Prostate gland (tissue), 2 donors: ENCODE measurements around the gene PDZRN3. TPM values are rescaled to one million over a fixed set of nuclear protein-coding genes. Genes with fewer than 3 reads are reported as not detected.

ENCODE experiments used
- DNase-seq: peaks from one replicate; pipeline ENCODE4 v3.0.0-alpha.2; 2019; ENCODE audit warnings: low spot score
- H3K27ac ChIP-seq, 2 donors: fragments of 200-600 bp; sonication (generic); 2 replicates each; pipeline ENCODE4 v1.5.1; 2017 to 2019
- H3K27me3 ChIP-seq: fragments of 200-600 bp; sonication (generic); replicated peaks from 2 replicates; pipeline ENCODE4 v1.5.1; 2019; ENCODE audit not compliant: insufficient read depth
- H3K36me3 ChIP-seq, 2 donors: fragments of 200-600 bp; sonication (generic); 1 replicate in 1 of 2; 2 replicates in 1 of 2; pipeline versions ENCODE4 v1.5.1 to v1.8.1; 2017 to 2019
- H3K4me1 ChIP-seq: fragments of 200-600 bp; sonication (generic); replicated peaks from 2 replicates; pipeline ENCODE4 v1.5.1; 2019
- H3K4me3 ChIP-seq, 2 donors: fragments of 200-600 bp; sonication (generic); 2 replicates each; pipeline ENCODE4 v1.5.1; 2017 to 2019
- H3K9me3 ChIP-seq: fragments of 200-600 bp; sonication (generic); 2 replicates; pipeline ENCODE4 v1.5.1; 2017
- POLR2A ChIP-seq: fragments of 450-650 bp; IDR thresholded peaks from one replicate; pipeline ENCODE4 v1.6.1; 2016; ENCODE audit warnings: antibody characterized with exemption, mild to moderate bottlenecking
- POLR2AphosphoS5 ChIP-seq: sonication (generic); formaldehyde crosslinking; IDR thresholded peaks from one replicate; pipeline ENCODE4 v1.6.1; 2017; ENCODE audit warnings: antibody characterized with exemption
- WGBS: methylation state at CpG from one replicate; pipeline ENCODE4 v1.1.5; 2018; 5-methylcytosine and 5-hydroxymethylcytosine counted together
- intact Hi-C: fragments of 100-400 bp; cut with DNase I; formaldehyde crosslinking; loops from one replicate; pipeline ENCODE4 v1.14.2; 2022
- total RNA-seq, 2 donors: library from RNA; depleted of rRNA; stranded (reverse); fragments of >200 nt; gene quantifications; one replicate each; pipeline ENCODE4 v1.1.0, GENCODE V29; 2016
- TF ChIP-seq, protein P1 (sequence below), 4 experiments: fragments of 200-600 bp in 2 of 4; fragments of 450-650 bp in 2 of 4; sonication (generic) in 2 of 4; IDR thresholded peaks; 1 replicate in 3 of 4; 2 replicates in 1 of 4; pipeline ENCODE4 v1.5.1; 2016 to 2019; ENCODE audit warnings: antibody characterized with exemption in 4 of 4, mild to moderate bottlenecking in 2 of 4, moderate library complexity in 2 of 4

PDZRN3 gene
- total RNA-seq, 2 donors from 2014 or later: 80.9 to 143 TPM

DNA sequence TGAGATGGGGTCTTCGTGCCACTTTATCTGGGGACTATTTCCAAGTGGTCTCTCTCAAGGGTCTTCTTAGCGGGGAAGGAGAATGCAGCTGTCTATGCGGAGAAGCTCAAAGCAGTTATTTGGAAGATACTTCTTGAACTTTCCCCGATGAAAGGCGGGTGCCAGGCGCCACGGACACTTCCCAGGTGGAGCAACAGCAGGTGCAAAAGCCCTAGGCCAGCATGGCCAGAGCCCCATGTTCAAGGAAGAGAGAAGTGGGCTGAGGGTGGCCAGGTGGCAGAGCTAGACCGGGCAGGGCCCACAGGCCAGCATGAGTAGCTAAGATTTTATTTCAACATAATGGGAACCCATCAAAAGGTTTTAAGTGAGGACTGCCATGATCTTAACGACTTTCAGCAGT, 232.8 kb downstream of the PDZRN3 start:
- TF ChIP-seq POLR2A (no peak), POLR2AphosphoS5 (no peak)
- TF ChIP-seq, protein P1, sequence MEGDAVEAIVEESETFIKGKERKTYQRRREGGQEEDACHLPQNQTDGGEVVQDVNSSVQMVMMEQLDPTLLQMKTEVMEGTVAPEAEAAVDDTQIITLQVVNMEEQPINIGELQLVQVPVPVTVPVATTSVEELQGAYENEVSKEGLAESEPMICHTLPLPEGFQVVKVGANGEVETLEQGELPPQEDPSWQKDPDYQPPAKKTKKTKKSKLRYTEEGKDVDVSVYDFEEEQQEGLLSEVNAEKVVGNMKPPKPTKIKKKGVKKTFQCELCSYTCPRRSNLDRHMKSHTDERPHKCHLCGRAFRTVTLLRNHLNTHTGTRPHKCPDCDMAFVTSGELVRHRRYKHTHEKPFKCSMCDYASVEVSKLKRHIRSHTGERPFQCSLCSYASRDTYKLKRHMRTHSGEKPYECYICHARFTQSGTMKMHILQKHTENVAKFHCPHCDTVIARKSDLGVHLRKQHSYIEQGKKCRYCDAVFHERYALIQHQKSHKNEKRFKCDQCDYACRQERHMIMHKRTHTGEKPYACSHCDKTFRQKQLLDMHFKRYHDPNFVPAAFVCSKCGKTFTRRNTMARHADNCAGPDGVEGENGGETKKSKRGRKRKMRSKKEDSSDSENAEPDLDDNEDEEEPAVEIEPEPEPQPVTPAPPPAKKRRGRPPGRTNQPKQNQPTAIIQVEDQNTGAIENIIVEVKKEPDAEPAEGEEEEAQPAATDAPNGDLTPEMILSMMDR (IDR thresholded peaks at IDR 0.05): no peak

DNA sequence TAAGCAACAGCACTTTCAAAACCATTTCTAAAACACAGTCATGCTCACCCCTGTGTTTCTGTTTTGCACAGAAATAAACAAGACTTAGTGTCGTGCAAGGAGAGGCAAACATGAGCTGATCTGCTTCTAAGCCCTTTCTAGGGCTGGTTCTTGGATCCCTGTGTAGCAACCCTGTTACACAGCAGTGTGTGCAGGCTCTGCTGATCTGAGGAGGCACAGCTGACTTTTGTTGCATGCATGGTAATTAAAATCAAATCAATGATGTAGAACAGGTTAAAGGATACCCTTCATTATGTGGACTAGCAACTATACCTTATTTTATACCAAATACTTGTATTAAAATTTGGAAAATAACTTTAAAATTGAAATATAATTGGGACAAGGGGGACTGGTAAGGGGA, 234.8 kb downstream of the PDZRN3 start:
- intact Hi-C loops: no loop called here
- Histone ChIP-seq H3K36me3 (peaks cover 3 to 7% of the 10 kb centered on the region in 2 donors), H3K4me3 (no peak overlapping the region), H3K27me3 (no peaks in the 10 kb centered on the region), H3K4me1 (no peaks in the 10 kb centered on the region), H3K9me3 (no peaks in the 10 kb centered on the region), H3K27ac (no peak overlapping the region)
- DNase-seq: no peak
- TF ChIP-seq, protein P1 (IDR thresholded peaks at IDR 0.05): no peak
- TF ChIP-seq POLR2AphosphoS5 (no peak), POLR2A (no peak)
- WGBS: 55% methylated on average over 1 of the region's 1 CpG

More for the DNA sequence above, 232.8 kb downstream of the PDZRN3 start:
- Histone ChIP-seq H3K27me3 (no peaks in the 10 kb centered on the region), H3K36me3 (no peaks in the 10 kb centered on the region), H3K4me1 (no peaks in the 10 kb centered on the region), H3K4me3 (no peak overlapping the region), H3K27ac (no peak overlapping the region), H3K9me3 (no peaks in the 10 kb centered on the region)
- WGBS: 93% methylated on average over 9 of the region's 9 CpGs
- intact Hi-C loops: no loop called here
- no peak for DNase-seq

DNA sequence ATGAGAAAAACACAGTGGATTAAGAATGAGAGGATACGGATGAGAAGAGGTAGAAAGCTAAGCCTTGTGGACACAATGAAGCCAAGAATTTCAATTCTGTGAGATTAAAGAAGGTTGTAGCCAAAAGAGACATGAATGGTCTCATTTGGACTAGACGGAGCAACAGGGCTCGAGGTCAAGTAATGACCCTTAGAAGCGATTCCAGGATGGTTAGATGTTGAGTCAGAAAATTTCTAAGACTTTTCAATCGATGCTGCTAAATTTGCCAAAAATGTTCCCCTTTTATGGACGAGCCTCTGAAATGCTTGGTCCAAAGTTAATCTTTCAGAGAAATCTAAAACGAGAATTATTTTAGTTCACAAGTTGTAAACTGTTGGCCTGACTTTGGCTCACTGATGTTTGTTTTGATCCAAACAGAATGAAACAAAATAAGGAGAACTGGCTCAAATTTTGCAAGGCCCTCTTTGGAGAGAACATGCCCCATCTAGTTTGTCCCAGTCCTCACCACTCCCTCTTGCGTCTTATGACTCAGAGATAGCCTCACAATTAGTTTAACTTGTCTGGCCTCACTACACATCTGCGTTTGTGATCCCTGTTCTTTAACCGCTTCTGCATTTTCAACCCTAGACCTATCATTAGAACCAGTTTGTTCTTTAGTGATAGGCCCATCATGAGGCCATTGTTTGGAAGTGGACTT, 235.5 kb downstream of the PDZRN3 start:
- DNase-seq: no peak
- no peak overlapping the region for H3K4me3 ChIP-seq
- no peaks in the 10 kb centered on the region for H3K4me1 ChIP-seq
- 59% methylated on average over 10 of the region's 10 CpGs for WGBS
- no peak for TF ChIP-seq POLR2A
- TF ChIP-seq, protein P1 (IDR thresholded peaks at IDR 0.05): no peak
- TF ChIP-seq POLR2AphosphoS5: no peak
- H3K27me3 ChIP-seq: no peaks in the 10 kb centered on the region
- no peak overlapping the region for H3K27ac ChIP-seq
- peaks cover 3 to 14% of the 10 kb centered on the region in 2 donors for H3K36me3 ChIP-seq
- intact Hi-C loops: no loop called here
- H3K9me3 ChIP-seq: no peaks in the 10 kb centered on the region

DNA sequence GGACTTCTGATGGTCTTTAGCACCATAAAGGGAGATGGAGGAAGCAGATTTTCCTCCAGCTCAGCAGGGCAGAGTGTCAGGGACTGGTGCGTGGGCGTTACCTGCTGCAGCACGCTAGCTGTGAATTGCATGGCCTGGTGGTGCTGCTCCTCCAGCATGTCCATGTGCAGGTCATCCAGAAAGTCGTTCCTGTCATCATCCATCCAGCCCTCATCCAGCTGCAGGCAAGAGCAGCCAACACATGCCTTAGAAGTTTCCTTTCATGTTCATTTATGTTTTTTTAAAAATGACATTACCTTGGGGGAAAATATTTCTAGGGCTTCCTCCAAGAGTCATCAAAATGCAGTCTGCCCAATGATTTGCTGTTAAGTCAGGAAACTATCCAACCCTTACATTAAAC, 239.2 kb downstream of the PDZRN3 start:
- H3K9me3 ChIP-seq: no peaks in the 10 kb centered on the region
- no peak overlapping the region for H3K4me3 ChIP-seq
- H3K27me3 ChIP-seq: no peaks in the 10 kb centered on the region
- TF ChIP-seq POLR2A (no peak), POLR2AphosphoS5 (no peak)
- TF ChIP-seq, protein P1 (IDR thresholded peaks at IDR 0.05): no peak
- H3K4me1 ChIP-seq: no peaks in the 10 kb centered on the region
- intact Hi-C loops: no loop called here
- peaks cover 3 to 14% of the 10 kb centered on the region in 2 donors for H3K36me3 ChIP-seq
- H3K27ac ChIP-seq: no peak overlapping the region
- DNase-seq: no peak
- whole genome bisulfite sequencing: 76% methylated on average over 4 of the region's 4 CpGs
